T-helper 9 cell (primary cell): ENCODE results near the gene FRMD4A.

Experiments used
- DNase-seq: peaks from one replicate; pipeline ENCODE4 v3.0.0-alpha.2; 2020

The FRMD4A gene

DNA sequence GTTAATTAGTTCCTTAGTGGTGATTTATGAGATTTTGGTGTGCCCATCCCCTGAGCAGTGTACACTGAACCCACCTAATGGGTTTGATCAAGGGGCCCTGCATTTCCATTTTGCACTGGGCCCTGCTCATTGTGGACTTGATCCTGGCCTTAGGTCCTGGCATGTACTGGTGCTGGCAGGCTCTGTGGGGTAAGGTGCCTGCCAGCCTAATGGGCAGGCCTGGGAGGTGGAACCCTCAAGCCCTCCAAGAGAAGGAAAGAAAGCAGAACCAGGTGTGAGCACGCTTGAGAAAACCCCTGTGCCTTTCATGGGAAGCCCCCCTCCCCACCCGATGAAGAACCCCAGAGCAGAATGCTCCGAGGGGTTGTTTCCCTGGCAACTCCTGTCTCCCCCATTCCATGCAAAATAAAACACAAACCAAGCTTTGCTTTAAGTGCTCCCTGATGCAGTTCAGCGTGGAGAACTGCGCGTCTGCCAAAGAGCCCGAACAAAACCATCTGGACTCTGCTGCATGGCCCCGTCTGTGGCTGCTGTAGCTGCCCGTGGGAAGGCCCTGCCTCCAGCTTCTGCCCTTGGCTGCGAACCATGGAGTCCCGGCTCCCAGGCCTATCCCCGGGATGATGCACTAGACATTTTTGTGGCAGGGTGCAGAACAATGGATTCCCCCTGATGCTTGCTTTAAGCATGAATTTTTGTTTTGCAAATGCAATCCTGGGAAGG lies 620.6 kb downstream of the FRMD4A start:
- no peak for DNase-seq

DNA sequence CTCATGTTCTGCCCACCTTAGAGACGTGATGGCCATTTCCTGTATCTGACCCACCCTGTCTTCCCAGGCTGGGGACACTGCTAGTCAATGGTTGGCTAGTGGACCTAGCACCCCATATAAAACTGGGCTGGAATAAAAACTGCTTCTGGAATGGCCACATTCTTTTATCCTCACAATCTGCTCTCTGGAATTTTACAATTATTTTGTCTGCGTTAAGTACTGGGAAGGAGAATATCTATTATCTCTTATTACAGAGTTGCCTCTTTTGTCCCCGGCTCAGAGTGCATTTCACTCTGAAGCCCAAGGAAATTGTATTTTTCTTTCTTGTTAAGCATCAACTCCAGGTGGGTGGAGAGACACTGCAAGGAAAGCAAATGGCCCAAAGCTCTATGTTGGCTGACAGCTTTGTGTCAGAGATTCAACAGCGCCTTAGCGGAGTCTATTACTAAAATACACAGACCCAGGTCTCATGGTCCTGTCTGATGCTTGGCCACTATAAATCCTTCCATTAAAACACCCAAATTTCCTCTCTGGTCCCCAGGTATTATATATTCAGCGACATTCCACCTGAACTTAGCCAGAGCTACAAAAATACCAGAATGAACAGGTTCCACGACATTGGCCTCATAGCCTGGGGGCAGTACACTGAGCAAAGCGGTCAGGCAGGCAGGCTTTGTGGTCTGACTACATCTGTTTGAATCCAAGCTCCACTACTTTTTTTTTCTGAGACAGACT lies 622.3 kb downstream of the FRMD4A start:
- no peak for DNase-seq

DNA sequence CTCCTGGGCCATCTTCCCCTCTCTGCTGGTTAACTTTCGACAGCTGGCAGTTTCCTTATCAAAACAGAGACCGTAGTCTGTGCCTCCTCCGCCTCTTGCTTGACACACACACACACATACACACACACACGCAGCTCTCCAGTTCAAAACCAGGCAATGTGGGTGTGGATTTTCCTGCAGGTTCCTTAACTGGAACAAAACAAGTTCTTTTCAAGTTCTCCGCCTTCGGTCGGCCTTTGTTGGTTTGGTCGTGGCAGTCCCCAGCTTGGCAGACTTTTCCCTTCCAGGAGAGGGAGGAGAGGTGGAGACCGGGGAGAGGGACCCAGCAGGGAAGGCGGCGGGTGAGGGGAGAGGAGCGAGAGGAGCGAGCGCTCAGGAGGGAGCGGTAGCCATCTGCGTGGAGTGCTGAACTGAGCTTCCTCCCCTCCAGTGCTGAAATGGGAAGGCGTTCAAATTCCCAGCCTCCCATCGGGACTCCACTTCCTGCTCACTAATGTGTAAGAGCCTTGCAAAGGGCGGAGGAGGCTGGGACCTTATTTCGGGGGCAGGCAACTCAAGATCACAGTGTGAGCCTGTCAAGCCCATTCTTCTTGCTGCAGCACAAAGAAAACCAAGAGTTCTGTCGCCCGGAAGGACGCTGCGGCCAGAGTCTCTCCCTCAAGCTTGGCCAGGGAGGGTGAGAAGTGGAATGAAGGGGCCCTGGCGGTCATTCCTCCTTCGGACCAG lies 623.4 kb downstream of the FRMD4A start:
- DNase-seq: no peak

DNA sequence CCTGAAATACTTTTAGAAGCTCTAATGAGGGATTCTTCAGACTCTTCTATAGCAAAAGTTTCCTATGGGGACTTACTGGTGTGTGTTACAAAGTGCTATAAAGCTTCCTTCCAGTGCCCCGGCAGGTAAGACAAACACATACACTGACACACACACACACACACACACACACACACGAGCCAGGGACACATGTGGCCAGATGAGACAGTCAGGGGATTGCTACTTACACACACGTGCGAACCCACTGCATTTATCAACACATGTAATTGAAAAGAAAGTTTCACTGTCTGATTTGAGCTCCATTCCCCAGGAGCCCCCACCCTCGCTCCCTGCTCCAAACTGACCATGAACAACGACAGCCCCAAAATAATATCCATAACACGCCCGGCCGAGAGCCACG lies 624.1 kb downstream of the FRMD4A start:
- DNase-seq: no peak

DNA sequence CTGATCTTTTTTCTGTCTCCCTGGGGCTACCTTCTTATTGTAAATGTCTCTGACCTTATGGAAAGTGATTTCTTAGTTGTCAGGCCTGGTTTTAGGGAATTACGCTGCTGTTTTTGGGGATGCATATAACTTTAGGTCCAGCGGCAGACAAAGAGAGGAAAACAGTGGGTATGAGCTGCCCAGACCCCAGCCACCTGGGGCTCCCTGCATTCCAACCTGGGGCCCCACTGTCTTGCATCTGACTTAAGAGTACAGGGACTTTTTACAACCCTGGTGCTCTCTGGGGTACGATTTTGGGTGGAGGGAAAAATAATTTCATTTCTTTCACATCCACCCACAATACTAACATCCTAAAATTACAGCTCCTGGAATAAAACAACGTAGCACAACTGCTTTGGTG lies 624.5 kb downstream of the FRMD4A start:
- no peak for DNase-seq

DNA sequence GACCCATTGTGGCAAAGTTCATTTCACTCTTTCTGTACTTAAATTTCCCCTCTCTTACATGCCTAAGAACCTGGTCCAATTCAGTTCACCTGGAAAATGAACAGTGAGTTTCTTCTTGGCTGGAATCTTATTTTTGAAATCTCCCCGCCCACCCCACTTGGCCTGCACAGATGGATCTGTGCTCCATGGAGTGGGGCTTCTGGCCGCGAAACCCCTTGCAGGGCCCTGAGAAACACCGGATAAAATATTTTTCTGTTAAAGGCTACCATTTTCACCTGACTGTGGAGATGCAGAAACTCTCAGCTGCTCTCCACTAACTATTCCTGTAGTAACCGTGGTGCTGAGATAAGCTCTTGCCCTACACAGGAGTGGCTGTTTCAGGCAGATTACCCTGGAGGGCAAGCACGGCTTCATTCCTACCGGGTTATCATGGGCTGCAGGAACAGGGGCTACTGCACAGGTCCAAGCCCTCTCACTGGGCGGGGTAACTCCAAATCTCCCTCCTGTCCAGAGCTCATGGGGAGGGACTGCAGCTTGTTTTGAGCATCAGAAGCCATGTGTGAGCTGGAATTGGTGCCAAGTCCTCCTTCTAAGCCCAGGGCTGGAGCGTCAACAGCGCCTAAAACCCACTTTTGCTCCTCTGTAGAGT lies 625.1 kb downstream of the FRMD4A start:
- DNase-seq: no peak

DNA sequence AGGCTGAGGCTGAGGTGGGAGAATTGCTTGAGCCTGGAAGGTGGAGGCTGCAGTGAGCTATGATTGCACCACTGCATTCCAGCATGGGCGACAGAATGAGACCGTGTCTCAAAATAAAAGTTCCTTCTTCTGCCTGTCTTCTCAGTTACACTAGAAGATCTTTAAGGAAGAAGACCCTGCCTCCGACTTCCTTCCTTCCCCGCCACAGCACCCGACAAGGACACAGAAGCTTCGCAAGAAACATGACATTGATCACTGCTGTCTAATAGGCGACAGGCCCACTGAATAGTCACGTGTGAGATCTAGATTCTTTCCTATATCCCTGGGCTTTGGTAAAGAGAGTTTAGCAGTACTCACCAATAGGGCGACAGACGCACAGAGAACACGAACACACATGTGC lies 625.8 kb downstream of the FRMD4A start:
- no peak for DNase-seq

DNA sequence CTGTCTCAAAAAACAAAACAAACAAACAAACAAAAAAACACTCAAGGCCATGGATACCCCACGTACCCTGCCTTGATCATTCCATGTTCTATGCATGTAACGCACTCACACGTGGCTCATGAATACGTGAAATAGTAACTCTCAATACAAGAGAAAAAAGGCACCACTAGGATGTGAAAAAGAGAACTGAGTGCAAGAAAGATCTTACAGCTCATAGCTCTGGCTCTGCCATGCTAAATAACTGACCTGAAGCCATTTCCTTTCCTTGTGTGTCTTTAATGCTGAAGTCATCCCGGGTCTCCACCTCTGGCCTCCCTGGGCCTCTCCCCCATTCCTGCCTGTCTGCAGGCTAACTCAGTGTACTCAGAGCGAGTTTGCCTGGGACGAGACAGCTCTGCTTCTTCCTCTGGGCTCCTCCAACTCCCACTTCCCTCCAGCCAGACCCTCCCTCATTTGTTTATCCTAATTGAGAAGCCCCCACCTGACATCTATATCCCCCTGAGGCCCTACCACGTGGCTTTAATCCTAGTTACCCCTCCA lies 626.7 kb downstream of the FRMD4A start:
- no peak for DNase-seq

DNA sequence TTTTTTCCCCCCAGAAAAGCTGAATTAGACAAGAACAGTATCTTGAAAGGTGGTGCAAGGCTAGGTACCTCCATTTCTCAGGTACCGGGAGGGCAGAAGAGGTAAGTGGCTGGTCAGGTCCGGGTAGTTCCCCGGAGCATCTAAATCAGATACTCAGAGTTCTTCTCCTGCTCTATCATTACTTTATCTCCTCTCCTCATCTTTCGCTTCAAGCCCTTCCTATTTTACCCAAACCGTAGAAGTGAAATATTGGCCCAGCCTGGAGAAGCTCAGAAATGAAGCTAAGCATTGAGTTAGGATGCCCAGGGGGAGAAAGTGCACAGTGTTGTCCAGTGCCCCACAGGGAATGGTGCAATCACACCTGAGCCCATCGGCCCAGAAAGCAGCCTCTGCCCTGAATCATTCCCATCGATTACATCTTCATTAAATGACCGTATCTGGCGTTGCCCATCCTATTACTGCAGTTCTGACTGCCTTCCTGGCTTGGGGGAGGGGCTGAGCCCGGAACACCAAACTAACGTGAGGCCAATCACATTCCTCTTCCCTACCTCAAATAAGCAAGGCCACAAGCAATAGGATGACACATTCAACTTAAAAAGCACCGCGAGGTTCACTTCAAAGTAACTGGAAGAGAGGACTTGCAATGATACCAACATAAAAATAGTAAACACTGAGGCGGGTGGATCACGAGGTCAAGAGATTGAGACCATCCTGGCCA lies 627.5 kb downstream of the FRMD4A start:
- DNase-seq: no peak

DNA sequence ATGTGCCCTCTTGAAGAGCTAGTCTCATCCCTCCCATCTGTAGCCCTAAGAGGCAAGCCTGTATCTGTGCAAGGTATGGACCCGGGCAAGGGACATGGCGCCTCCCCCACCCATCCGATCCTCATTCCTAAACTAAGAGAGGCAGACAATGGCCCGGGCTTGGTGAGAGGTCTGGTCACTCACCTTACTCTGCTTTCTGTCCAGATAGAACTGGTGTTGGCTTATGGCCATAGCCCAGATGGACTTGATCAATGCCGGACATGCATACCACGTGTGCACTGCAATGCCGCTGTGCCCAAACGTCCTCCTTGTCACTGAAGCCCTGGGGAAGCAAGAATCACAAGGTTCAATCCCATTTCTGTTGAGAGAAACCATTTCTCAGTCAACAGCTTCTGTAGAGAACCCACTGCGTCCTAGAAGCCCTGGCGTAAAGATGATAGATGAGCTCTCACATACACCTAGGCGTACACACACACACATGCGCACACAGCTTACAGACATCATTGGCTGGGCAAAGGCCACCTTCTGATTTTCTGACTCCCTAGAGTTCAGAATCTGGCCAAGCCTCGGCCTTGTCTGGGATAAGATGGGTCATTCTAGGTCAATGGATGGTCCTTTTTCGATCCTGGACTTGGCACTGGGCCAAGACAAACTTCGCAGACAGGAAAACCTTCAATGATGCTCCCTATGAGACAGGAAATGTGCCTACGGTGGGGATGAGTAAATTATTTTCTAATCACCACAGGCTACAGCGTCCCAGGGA lies 629.4 kb downstream of the FRMD4A start:
- DNase-seq: no peak

DNA sequence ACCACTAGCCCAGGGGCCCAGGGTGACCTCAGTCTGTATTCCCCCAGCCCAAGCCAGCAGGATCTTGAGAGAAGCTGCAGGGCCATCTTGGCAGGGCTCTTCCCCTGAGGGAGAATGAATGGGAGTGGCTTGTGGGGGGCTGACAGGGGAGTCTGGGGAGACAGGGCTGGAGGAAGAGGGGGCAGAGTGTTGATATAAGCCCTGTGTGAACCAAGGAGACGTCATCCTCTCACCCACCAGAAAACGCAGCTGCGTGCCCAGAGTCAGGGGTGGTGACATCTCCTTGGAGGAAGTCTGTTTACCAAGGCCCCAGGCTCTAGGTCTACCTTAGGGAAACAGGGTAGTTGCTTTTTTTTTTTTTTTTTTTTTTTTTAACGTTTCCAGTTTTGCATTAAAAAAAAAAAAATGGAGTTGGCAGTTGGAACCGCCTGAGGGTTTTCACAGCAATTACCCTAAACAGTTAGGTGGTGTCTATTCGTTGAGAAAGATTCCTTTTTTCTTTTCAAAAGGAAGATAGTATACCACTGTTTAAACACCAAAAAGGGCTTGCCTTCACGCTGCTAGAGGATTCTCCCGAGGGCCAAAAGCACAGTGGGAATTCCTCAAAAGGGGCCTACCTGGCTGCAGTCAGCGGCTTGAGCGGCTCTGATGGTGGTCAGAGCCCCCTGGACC lies 630.1 kb downstream of the FRMD4A start:
- DNase-seq: no peak

DNA sequence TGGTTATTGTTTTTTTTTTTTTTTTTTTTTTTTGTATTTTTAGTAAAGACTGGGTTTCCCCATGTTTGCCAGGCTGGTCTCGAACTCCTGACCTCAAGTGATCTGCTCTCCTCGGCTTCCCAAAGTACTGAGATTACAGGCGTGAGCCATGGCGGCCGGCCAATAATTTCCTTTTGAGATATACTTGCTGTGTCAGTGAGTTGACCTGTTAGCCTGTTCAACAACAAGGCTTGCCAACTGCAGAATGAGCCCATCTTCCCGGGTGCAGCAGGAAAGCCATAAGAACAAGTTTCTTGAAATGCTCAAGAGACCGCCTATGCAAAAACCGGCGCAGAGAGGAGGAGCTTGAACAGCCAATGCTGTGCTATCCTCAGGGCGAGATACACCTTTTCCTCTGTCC lies 631.5 kb downstream of the FRMD4A start:
- no peak for DNase-seq

DNA sequence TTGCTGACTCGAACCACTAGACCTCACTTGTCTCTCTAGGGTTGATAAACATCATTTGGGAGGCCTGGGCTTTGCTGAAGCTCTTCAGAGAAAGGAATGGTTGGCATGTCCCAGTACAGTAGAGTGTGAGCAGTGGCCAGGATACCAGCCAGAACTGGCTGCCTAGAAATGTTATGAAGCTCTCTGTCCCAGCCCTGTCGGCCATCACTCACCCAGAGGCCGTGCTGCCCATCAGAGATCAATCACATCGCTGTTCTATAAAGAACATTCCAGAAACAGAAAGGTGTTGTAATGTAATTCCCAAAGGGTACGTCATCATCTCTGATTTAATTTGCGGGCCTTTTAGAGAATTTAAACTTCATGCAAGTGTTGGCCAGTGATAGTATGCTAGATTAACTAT lies 632.5 kb downstream of the FRMD4A start:
- no peak for DNase-seq

DNA sequence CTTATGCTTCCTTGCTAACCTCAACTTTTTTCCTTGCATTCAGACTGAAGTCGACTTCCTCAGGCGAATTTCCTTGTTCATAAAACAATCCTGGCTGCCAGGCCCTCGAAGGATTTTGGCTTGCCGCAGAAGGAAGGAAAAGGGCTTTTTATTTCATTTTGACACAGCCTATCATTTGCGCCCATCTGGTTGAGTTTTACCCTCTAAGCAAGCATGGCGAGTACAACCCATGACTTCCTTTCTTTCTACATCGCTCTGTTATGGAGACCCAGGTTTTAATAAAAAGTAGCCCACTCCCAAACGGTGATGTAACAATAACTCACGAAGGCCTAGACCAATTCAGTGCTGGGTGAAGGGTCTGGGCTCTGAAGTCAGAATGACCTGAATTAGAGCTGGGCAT lies 634.7 kb downstream of the FRMD4A start:
- DNase-seq: no peak

DNA sequence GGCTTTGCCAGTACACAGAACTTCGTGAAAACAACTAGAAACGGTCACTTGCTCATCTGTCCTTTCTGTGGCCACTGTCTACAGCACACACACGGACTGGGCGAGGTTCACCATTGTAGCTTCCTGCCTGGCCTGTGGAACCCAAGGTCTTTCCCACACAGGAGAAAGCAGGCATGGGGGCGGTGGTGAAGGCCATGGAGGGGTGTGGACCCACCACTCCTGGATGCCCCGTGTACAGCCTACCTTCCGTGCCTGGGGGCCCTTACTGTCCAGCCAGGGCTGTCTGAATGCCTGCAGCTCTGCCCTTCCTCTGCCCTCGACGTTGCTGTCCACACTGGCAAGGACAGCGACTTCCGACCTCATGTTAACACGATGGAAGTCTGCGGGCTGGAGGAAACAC lies 635.1 kb downstream of the FRMD4A start:
- no peak for DNase-seq

DNA sequence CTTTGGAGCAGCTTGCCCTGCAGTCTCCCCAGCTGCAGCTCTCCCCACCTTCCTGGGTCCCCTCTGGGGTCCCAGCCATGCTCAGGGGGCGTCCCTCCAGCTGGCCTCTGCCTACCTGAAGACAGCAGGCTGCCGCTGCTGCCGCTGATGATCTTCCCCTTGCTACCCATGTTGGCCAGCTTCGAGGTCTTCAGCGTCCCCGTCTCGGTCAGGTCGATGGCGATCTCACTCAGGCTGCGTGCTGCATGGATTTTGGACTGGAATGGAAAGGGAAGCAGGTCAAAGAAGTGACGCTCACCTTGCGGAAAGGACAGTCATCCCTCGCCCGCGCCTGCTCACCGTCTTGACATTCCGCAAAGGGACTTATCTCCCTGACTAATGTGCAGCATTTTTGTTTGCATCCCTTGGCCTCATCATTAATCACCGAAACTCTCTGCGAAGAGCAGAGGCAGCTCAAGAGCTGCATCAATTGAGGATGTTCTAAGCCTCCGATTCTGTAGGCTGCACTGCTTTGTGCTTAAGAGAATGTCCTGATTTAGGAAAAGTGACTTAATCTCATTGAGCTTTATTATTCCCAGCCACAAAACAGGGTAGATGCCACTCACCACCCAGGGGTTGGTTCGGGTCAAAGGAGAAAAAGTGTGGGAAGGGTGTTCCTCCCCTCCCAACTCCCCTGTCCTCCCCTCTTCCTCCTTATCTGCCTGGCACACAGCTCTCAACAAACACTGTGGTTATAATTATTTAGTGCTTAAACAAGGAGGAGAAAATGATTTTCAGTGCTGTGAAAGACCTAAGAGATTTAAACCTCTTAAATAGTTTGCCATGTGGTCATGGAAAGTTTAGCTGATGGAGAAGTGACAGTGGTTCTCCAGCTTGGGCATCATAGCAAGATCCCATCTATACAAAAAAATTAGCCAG lies 636.7 kb downstream of the FRMD4A start:
- DNase-seq: no peak

DNA sequence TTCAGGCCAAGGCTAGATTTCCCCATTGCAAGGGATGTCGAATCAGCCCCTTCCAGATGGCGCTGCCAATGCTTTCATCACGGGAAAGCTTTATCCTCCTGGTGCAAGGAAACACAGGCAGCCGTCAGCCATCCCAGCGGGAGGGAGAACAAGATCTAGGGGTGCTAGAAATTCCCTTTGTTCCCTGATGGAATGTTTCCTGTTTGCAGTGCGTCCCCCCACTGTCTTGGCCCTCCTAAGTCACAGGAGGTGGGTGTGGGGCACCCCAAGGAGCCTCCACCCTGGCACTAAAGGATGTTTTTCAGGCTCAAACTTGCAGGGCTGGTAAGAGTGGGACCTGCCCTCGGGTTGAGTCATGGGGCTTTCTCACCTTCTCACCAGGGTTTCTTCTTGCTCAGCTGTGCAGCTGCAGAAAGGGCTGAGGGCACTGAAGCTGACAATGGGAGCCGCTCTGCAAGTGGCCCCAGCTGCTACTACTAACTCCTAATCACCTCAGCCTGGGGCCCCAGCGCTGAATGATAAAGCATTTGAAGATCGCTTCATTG lies 640.4 kb downstream of the FRMD4A start:
- no peak for DNase-seq

DNA sequence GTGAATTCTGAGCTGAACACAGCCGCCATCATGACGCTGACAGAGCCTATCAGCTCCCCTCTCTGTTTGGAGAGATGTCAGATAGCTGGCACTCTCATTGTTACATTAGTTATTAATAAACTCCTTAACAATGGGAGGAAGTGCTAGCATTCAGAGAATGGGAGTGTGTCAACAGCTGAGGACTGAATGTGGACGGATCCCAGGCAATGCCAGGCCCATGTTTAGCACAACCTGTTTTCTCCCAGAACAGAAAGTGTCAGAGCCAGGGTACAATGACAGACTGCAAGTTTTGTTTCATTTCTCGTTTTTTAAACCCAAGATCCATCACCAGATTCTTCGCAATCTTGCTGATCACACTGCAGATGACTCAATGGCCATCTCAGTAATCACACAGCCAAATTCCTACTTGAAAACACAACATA lies 644.4 kb downstream of the FRMD4A start:
- no peak for DNase-seq

DNA sequence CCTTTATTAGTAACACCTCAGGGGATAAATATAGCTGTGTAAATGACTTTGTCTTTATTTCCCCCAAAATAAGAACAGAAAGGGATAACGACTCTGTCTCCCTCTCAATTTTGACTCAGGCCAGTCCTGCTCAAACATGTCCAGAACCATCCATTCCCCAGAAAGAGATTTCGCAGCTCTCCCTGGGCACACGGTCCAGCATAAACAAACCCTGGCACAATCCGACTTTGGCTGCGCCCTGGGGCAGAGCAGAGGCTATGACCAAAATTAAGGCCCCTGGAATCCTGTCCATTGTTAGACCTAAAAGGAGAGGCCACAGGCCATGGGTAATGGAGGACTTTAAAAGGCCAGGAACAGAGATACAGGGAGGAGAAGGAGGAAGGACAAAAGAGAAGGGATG lies 644.8 kb downstream of the FRMD4A start:
- DNase-seq: no peak
